Muscle of back (tissue), 11 donors: ENCODE results near the gene CBLN3. TPM values are rescaled to one million over a fixed set of nuclear protein-coding genes. Genes with fewer than 3 reads are reported as not detected.

ENCODE experiments used
- DNase-seq, 3 donors: peaks; one replicate each; pipeline versions ENCODE4 v3.0.0 to v3.0.0-alpha.2; 2013
- polyA plus RNA-seq, 10 donors: library from polyadenylated mRNA; unstranded; fragments of 120-200 nt; gene quantifications; one replicate each; pipeline ENCODE4 v1.2.1, GENCODE V29; 2013; ENCODE audit not compliant: insufficient read length in 10 of 10

The CBLN3 gene
- polyA plus RNA-seq, 10 donors: 1.4 to 3.4 (median 2.0) TPM

- no peak for DNase-seq
Measured at GRCh38 chr14:24385524-24385923, 43.9 kb downstream of the CBLN3 start.

DNA sequence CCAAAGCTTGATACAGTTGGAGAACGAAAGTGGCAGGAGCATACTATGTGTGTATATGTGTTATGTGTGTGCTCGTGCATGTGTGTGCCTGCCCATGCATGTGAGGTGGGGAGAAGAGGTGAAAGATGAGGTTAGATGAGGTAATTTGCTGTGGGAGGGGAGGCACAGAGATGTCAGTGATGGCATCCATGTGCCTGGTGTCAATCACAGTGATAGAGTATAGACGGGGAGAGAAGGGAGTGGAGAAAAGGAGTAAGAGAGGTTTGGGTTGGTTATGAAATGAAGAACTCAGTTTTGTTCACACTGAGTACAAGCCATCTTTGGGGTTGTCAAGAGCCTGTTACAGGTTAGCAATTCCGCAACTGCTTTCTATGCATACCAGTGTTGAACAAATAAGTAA, 45.3 kb downstream of the CBLN3 start:
- DNase-seq: no peak

DNA sequence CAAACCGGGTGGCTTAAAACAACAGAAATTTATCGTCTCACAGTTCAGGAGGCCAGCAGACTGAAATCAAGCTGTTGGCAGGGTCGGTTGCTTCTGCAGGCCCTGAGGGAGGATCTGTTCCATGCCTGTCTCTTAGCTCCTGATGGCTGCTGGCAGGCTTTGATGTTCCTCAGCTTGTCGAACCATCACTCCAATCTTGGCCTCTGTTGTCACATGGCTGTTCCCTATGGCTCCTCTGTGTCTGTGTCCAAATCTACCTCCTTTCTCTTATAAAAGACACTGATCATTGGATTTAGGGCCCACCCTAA, 47.5 kb downstream of the CBLN3 start:
- DNase-seq: no peak

DNA sequence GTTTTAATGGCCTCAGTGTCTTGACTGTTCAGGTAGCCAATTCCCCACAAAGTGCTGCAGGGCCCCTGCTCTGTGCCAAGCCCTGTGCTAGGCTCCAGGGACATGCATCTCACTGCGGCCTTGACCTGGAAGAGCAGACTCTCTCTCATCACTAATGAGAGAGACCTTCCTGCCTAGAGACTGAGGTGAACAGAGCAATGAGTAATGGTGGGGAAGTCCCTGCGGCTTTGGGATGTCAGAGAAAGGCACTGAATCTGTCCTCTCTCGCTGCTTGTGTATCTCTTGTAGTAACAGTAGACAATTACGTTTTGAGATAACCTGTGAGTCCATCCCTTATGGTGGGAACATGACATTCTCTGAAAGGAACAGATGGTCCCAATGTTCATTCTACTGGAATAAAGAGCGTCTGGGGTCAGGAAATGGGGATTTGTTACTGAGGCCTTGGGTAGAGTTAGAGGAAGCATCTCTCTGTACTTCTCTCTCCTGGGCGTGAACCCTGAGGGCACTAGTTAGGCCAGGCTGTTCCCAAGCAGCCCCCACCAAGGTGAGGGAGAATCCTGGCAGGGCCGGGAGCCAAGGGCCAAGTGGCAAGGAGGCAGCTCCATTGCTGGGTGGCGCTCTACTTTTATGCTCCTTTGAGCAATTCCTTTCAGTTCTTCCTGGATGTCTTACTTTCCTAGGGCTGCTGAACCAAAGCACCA, 48.0 kb downstream of the CBLN3 start:
- DNase-seq: no peak

DNA sequence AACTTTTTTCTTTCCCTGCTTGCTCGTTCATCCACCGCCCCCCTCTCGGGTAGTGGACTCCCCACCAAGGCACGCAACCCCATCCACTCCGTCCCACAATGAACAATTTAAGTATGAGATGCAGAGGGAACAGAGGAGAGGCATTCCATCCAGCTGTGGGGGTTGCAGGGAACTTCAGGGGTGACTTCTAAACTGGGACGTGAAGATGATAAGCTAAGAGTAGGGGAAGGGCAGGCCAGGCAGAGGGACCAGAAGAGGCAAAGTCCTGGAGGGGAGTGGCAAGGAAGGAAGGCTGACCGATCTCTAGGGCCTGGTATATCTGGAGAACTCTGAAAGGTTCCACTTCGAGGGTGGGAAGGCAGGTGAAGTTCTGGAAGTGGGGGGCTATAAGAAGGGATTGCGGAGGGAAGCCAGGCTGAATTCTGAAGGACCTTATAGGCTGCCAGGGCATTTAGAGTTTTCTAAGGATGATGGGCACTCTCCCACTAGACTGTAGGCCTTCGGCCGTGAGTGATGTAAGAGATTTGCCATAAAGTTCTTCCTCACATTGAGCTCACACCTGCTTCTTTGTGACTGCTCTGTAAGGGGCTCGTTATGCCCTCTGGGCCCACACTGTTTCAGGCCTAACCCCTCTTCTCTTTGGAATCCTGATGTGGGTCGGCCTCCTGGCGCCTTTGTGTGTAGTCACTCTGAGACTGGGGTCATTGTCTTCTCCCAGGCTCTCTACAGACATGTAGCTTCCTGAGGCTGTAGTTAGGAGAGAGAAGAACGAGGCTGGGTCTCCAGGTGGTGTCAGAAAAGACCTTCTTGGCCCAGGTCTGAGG, 49.3 kb downstream of the CBLN3 start:
- DNase-seq: no peak

- no peak for DNase-seq
Measured at GRCh38 chr14:24378981-24379906, 50.2 kb downstream of the CBLN3 start.

DNA sequence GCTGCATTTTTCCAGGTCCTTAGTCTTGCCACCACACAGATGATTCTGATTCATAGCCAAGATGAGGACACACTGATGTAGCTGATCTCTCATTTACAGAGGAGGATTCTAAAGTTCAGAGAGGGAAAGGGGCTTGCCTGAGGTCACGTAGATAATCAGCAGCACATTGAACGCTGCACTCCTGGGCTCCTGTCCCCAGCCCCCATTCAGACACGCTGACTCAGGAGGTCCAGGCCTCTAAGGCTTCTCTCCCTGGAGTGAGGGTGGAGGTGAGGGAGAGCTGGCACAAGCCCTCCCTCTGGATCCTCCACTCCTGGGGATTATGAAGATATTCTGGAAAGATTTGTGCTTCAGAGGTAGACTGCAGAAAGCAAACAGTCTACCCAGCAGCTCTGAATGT, 51.1 kb downstream of the CBLN3 start:
- DNase-seq: no peak

DNA sequence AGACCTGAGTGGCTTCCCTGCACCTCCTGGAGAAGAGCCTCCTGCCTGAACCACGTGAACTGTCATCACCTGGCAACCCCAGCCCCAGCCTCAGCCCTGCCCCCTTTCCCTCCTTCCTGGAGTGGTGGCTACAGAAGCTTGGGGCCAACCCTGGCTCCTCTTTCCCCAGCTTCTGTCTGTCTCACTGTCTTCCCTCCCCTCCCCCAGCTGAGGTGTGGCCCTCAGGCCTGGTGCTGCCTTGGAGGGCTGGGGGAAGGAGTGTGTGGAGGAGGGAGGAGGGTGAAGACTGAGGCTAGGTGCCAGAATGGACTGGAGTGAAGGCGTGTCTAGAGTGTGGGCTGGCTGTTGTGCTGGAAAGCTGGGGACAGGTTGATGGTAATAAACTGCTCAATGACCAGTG, 51.8 kb downstream of the CBLN3 start:
- DNase-seq: no peak

GRCh38 chr14:24377126-24377525, 52.3 kb downstream of the CBLN3 start:
- no peak for DNase-seq

Other genes starting within 250 kb of the CBLN3 start
- 10 to 100 TPM; 21.5 to 31.8 (median 26.6) TPM for gene IPO4, start 240.9 kb downstream of the CBLN3 start, polyA plus RNA-seq
- gene TM9SF1, start 234.2 kb downstream of the CBLN3 start, polyA plus RNA-seq: 10 to 100 TPM; 11.2 to 25.1 (median 17.6) TPM
- 1 to 10 TPM; 1.8 to 8.7 (median 2.8) TPM for gene TSSK4, start 224.0 kb downstream of the CBLN3 start, polyA plus RNA-seq
- 10 to 100 TPM; 26.0 to 44.1 (median 34.5) TPM for gene CHMP4A, start 216.2 kb downstream of the CBLN3 start, polyA plus RNA-seq
- gene MDP1, start 213.6 kb downstream of the CBLN3 start, polyA plus RNA-seq: 10 to 100 TPM in 1 of 10 donors, 1 to 10 TPM in 9; 6.1 to 10.2 (median 8.0) TPM
- gene NEDD8, start 197.3 kb downstream of the CBLN3 start, polyA plus RNA-seq: 100 to 1,000 TPM; 168 to 226 (median 186) TPM
- 10 to 100 TPM; 41.5 to 57.6 (median 50.7) TPM for gene GMPR2, start 196.7 kb downstream of the CBLN3 start, polyA plus RNA-seq
- 10 to 100 TPM; 33.5 to 43.0 (median 41.5) TPM for gene TINF2, start 187.0 kb downstream of the CBLN3 start, polyA plus RNA-seq
- 1 to 10 TPM in 7 of 10 donors, under 1 TPM in 3; 0.82 to 3.9 (median 1.3) TPM for gene TGM1, start 166.5 kb downstream of the CBLN3 start, polyA plus RNA-seq
- 10 to 100 TPM in 9 of 10 donors, 1 to 10 TPM in 1; 10.0 to 20.1 (median 13.3) TPM for gene RABGGTA, start 158.1 kb downstream of the CBLN3 start, polyA plus RNA-seq
- 10 to 100 TPM; 10.9 to 21.2 (median 17.0) TPM for gene DHRS1, start 129.9 kb downstream of the CBLN3 start, polyA plus RNA-seq
- 10 to 100 TPM; 18.6 to 24.6 (median 20.0) TPM for gene NOP9, start 129.8 kb downstream of the CBLN3 start, polyA plus RNA-seq
- gene CIDEB, start 121.7 kb downstream of the CBLN3 start, polyA plus RNA-seq: 10 to 100 TPM in 7 of 10 donors, 1 to 10 TPM in 3; 8.3 to 15.5 (median 12.0) TPM
- 1 to 10 TPM; 1.4 to 3.4 (median 2.7) TPM for gene LTB4R2, start 119.5 kb downstream of the CBLN3 start, polyA plus RNA-seq
- 1 to 10 TPM; 2.2 to 6.7 (median 3.6) TPM for gene LTB4R, start 118.2 kb downstream of the CBLN3 start, polyA plus RNA-seq
- 10 to 100 TPM in 6 of 10 donors, 1 to 10 TPM in 4; 8.5 to 23.7 (median 14.3) TPM for gene ADCY4, start 94.6 kb downstream of the CBLN3 start, polyA plus RNA-seq
- 1 to 10 TPM in 8 of 10 donors, under 1 TPM in 2; 0.78 to 2.3 (median 1.8) TPM for gene RIPK3, start 89.7 kb downstream of the CBLN3 start, polyA plus RNA-seq
- 10 to 100 TPM; 34.0 to 69.3 (median 44.5) TPM for gene NFATC4, start 61.5 kb downstream of the CBLN3 start, polyA plus RNA-seq
- gene NYNRIN, start 30.7 kb downstream of the CBLN3 start, polyA plus RNA-seq: 10 to 100 TPM; 23.9 to 40.6 (median 29.1) TPM
- 10 to 100 TPM; 29.0 to 41.0 (median 34.7) TPM for gene KHNYN, start 286 bp upstream of the CBLN3 start, polyA plus RNA-seq
- gene SDR39U1, start 13.1 kb upstream of the CBLN3 start, polyA plus RNA-seq: 10 to 100 TPM; 36.4 to 55.6 (median 47.6) TPM
- gene CMA1, start 78.6 kb upstream of the CBLN3 start, polyA plus RNA-seq: under 1 TPM in 2 of 10 donors, not detected in 8; 0.14 to 0.34 TPM
- gene CTSG, start 146.6 kb upstream of the CBLN3 start, polyA plus RNA-seq: 1 to 10 TPM in 7 of 10 donors, under 1 TPM in 3; 0.73 to 3.1 (median 1.5) TPM
- under 1 TPM in 4 of 10 donors, not detected in 6; 0.19 to 0.99 (median 0.56) TPM for gene GZMH, start 180.0 kb upstream of the CBLN3 start, polyA plus RNA-seq
- gene GZMB, start 204.5 kb upstream of the CBLN3 start, polyA plus RNA-seq: under 1 TPM in 8 of 10 donors, not detected in 2; 0.24 to 0.85 (median 0.36) TPM